GM19467 (cell line): ENCODE results near the gene MCTP1.
"Not testable (repeated sequence)": the region's sequence is repeated elsewhere in the genome, so short reads cannot be mapped to it uniquely, and the experiment has no call there.

ENCODE experiments used
- ATAC-seq: cut with Tn5 transposase; IDR thresholded peaks from one replicate; pipeline ENCODE4 v1.9.1; 2021; ENCODE audit warnings: mild to moderate bottlenecking, moderate library complexity; ENCODE audit not compliant: unreplicated experiment

MCTP1 gene

GRCh38 chr5:95035891-95036685 is 248.8 kb downstream of the MCTP1 start:
- ATAC-seq = no peak

GRCh38 chr5:95032801-95033200 is 252.1 kb downstream of the MCTP1 start:
- ATAC-seq = no peak

- no peak for ATAC-seq
Observed at GRCh38 chr5:95029569-95030366, 255.1 kb downstream of the MCTP1 start.

GRCh38 chr5:95027775-95028174 is 257.1 kb downstream of the MCTP1 start:
- ATAC-seq = peak; percentile 31

- peak; percentile 37 for ATAC-seq
Observed at GRCh38 chr5:95027151-95027721, 257.7 kb downstream of the MCTP1 start.

- no peak for ATAC-seq
Observed at GRCh38 chr5:95026718-95027117, 258.2 kb downstream of the MCTP1 start.

- peak; percentile 60 for ATAC-seq
Observed at GRCh38 chr5:95022967-95023695, 261.8 kb downstream of the MCTP1 start.

GRCh38 chr5:95020345-95020744 is 264.5 kb downstream of the MCTP1 start:
- ATAC-seq = no peak

GRCh38 chr5:95018946-95019345 is 265.9 kb downstream of the MCTP1 start:
- ATAC-seq = no peak

- no peak for ATAC-seq
Observed at GRCh38 chr5:95018511-95018910, 266.4 kb downstream of the MCTP1 start.

- no peak for ATAC-seq
Observed at GRCh38 chr5:95009812-95010211, 275.1 kb downstream of the MCTP1 start.

GRCh38 chr5:95007921-95008597 is 276.8 kb downstream of the MCTP1 start:
- peak; percentile 42 for ATAC-seq

GRCh38 chr5:95005811-95006210 is 279.1 kb downstream of the MCTP1 start:
- ATAC-seq = no peak

- no peak for ATAC-seq
Observed at GRCh38 chr5:94998670-94999069, 286.2 kb downstream of the MCTP1 start.

- not testable (repeated sequence) for ATAC-seq
Observed at GRCh38 chr5:94994537-94994936, 290.4 kb downstream of the MCTP1 start.

- no peak for ATAC-seq
Observed at GRCh38 chr5:94993491-94993890, 291.4 kb downstream of the MCTP1 start.

GRCh38 chr5:94992325-94992724 is 292.6 kb downstream of the MCTP1 start:
- peak; percentile 72 for ATAC-seq

GRCh38 chr5:94983861-94984535 is 300.9 kb downstream of the MCTP1 start:
- ATAC-seq = no peak

- ATAC-seq = no peak
Observed at GRCh38 chr5:94977437-94977836, 307.5 kb downstream of the MCTP1 start.

GRCh38 chr5:94976853-94977252 is 308.0 kb downstream of the MCTP1 start:
- no peak for ATAC-seq
